ENCODE data around the gene NR5A2. TPM values are rescaled to one million over a fixed set of nuclear protein-coding genes. Genes with fewer than 3 reads are reported as not detected.
A peak's percentile ranks its signal among the peaks of the same experiment; 100 is the strongest.

Gene NR5A2
- polyA plus RNA-seq, 4 donors = 14.1 to 58.0 (median 18.8) TPM

GRCh38 chr1:200042552-200043335 lies 15.2 kb downstream of the NR5A2 start:
- DNase-seq (peak; percentile 38 to 87), FAIRE-seq (no peak)
- Histone ChIP-seq H3K27ac (ENCODE audit: low read depth in 1 of 3, low read length in 2 of 3) (peak overlapping the region; percentile 69 to 88 (median 76)), H3K9me3 (ENCODE audit: control insufficient read depth in 2 of 2, insufficient read depth in 1 of 2, low read depth in 1 of 2, low read length in 1 of 2) (no peaks in the 10 kb centered on the region), H3K4me3 (ENCODE audit: low read depth in 1 of 3, low read length in 3 of 3) (peak overlapping the region; percentile 17 to 81 (median 76)), H3K27me3 (ENCODE audit: control insufficient read depth in 3 of 3, insufficient read depth in 3 of 3, low read length in 3 of 3) (peaks cover 0 to 34% (median 28%) of the 10 kb centered on the region in 3 donors), H3K36me3 (ENCODE audit: control insufficient read depth in 3 of 3, insufficient read depth in 2 of 3, low read depth in 1 of 3, low read length in 3 of 3) (peaks cover 0 to 5% (median 2%) of the 10 kb centered on the region in 3 donors), H3K4me1 (ENCODE audit: control insufficient read depth in 3 of 3, insufficient read depth in 2 of 3, low read depth in 1 of 3, low read length in 2 of 3) (peaks cover 0 to 11% (median 0%) of the 10 kb centered on the region in 3 donors)
- WGBS, 3 donors = 1 to 2% (median 2%) methylated on average over 48 of the region's 48 CpGs

DNA sequence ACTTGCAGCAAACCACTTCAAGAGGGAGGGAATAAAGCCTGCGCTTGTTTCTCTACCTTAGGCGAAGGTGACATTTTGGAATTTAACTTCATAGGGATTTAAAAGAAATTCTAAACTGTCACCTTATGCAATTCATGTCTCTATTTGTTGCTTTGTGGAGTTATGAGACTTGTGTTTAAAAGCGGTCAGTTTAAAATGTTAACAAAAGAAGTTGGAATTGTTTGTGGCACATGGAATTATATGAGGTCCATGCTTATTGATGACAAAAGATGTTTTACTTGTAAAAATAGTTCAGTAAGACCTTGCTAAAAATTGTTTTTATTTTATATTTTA lies 15.8 kb downstream of the NR5A2 start:
- H3K4me1 ChIP-seq (ENCODE audit: control insufficient read depth in 3 of 3, insufficient read depth in 2 of 3, low read depth in 1 of 3, low read length in 2 of 3) = peaks cover 0 to 12% (median 0%) of the 10 kb centered on the region in 3 donors
- H3K9me3 ChIP-seq (ENCODE audit: control insufficient read depth in 2 of 2, insufficient read depth in 1 of 2, low read depth in 1 of 2, low read length in 1 of 2) = no peaks in the 10 kb centered on the region
- H3K4me3 ChIP-seq (ENCODE audit: low read depth in 1 of 3, low read length in 3 of 3) = peak overlapping the region; percentile 17 to 81 (median 76)
- 4 to 19% (median 17%) methylated on average over 3 of the region's 3 CpGs for whole genome bisulfite sequencing, 3 donors
- H3K27ac ChIP-seq (ENCODE audit: low read depth in 1 of 3, low read length in 2 of 3) = peak overlapping the region in 2 of 3 donors; percentile 17 to 88
- DNase-seq = peak in 1 of 2 donors; percentile 59
- no peak for FAIRE-seq
- H3K27me3 ChIP-seq (ENCODE audit: control insufficient read depth in 3 of 3, insufficient read depth in 3 of 3, low read length in 3 of 3) = peaks cover 0 to 31% (median 28%) of the 10 kb centered on the region in 3 donors
- peaks cover 0 to 8% (median 6%) of the 10 kb centered on the region in 3 donors for H3K36me3 ChIP-seq (ENCODE audit: control insufficient read depth in 3 of 3, insufficient read depth in 2 of 3, low read depth in 1 of 3, low read length in 3 of 3)

DNA sequence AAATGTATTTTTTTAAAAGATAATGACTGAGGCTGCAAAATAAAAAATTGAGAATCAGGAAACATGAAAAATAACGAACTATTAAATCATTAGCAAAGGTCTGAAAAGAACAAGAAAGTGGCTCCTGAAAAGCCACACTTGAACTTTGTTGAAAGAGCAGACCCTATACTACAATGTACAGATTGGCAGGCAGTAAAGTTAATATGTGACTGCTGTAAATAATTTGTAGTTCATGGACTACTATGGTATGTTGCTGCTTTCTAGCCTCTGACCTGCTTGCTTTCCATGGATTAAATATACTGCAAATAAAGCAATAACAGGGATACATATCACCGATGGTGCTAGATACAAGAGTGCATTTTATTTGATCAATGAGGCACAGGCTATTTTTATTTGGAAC lies 18.6 kb downstream of the NR5A2 start:
- peak; percentile 32 to 67 for DNase-seq
- Histone ChIP-seq H3K36me3 (ENCODE audit: control insufficient read depth in 3 of 3, insufficient read depth in 2 of 3, low read depth in 1 of 3, low read length in 3 of 3) (peaks cover 0 to 11% (median 7%) of the 10 kb centered on the region in 3 donors), H3K4me1 (ENCODE audit: control insufficient read depth in 3 of 3, insufficient read depth in 2 of 3, low read depth in 1 of 3, low read length in 2 of 3) (peaks cover 0 to 17% (median 0%) of the 10 kb centered on the region in 3 donors), H3K4me3 (ENCODE audit: low read depth in 1 of 3, low read length in 3 of 3) (no peak overlapping the region), H3K27ac (ENCODE audit: low read depth in 1 of 3, low read length in 2 of 3) (peak overlapping the region in 1 of 3 donors; percentile 40), H3K27me3 (ENCODE audit: control insufficient read depth in 3 of 3, insufficient read depth in 3 of 3, low read length in 3 of 3) (peaks cover 0 to 18% (median 14%) of the 10 kb centered on the region in 3 donors), H3K9me3 (ENCODE audit: control insufficient read depth in 2 of 2, insufficient read depth in 1 of 2, low read depth in 1 of 2, low read length in 1 of 2) (no peaks in the 10 kb centered on the region)
- WGBS, 3 donors = 18 to 59% (median 32%) methylated on average over 2 of the region's 2 CpGs
- FAIRE-seq = no peak

DNA sequence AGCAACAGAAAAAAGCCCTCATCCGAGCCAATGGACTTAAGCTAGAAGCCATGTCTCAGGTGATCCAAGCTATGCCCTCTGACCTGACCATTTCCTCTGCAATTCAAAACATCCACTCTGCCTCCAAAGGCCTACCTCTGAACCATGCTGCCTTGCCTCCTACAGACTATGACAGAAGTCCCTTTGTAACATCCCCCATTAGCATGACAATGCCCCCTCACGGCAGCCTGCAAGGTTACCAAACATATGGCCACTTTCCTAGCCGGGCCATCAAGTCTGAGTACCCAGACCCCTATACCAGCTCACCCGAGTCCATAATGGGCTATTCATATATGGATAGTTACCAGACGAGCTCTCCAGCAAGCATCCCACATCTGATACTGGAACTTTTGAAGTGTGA lies 20.7 kb downstream of the NR5A2 start:
- peak overlapping the region in 1 of 3 donors; percentile 66 for H3K27ac ChIP-seq (ENCODE audit: low read depth in 1 of 3, low read length in 2 of 3)
- DNase-seq = no peak
- 81 to 82% (median 82%) methylated on average over 5 of the region's 5 CpGs for WGBS, 3 donors
- H3K4me3 ChIP-seq (ENCODE audit: low read depth in 1 of 3, low read length in 3 of 3) = no peak overlapping the region
- H3K36me3 ChIP-seq (ENCODE audit: control insufficient read depth in 3 of 3, insufficient read depth in 2 of 3, low read depth in 1 of 3, low read length in 3 of 3) = peaks cover 0 to 14% (median 7%) of the 10 kb centered on the region in 3 donors
- H3K9me3 ChIP-seq (ENCODE audit: control insufficient read depth in 2 of 2, insufficient read depth in 1 of 2, low read depth in 1 of 2, low read length in 1 of 2) = no peaks in the 10 kb centered on the region
- H3K27me3 ChIP-seq (ENCODE audit: control insufficient read depth in 3 of 3, insufficient read depth in 3 of 3, low read length in 3 of 3) = peaks cover 0 to 3% (median under 1%) of the 10 kb centered on the region in 3 donors
- H3K4me1 ChIP-seq (ENCODE audit: control insufficient read depth in 3 of 3, insufficient read depth in 2 of 3, low read depth in 1 of 3, low read length in 2 of 3) = peaks cover 0 to 22% (median 0%) of the 10 kb centered on the region in 3 donors
- no peak for FAIRE-seq

DNA sequence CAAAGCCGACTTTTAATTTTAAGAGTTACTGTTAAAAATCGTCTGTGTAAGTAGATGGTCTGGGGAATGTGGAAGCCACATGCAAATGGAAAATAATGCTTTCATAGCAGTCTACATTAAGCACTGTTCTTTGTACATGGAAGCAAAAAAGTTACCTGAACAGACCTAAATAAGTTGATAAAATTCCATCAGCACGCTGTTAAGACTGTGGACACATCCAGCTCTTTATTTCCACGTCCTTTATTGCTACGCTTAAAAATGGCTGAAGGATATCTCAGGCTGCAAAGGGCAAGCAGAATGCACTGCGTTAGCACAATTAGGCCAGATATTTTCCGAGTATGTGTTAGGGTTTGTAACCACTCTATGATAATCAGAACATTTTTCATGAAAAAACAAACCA lies 22.3 kb downstream of the NR5A2 start:
- Histone ChIP-seq H3K27me3 (ENCODE audit: control insufficient read depth in 3 of 3, insufficient read depth in 3 of 3, low read length in 3 of 3) (peaks cover 0 to 3% (median 0%) of the 10 kb centered on the region in 3 donors), H3K36me3 (ENCODE audit: control insufficient read depth in 3 of 3, insufficient read depth in 2 of 3, low read depth in 1 of 3, low read length in 3 of 3) (peaks cover 0 to 16% (median 7%) of the 10 kb centered on the region in 3 donors), H3K4me3 (ENCODE audit: low read depth in 1 of 3, low read length in 3 of 3) (peak overlapping the region in 1 of 3 donors; percentile 1), H3K4me1 (ENCODE audit: control insufficient read depth in 3 of 3, insufficient read depth in 2 of 3, low read depth in 1 of 3, low read length in 2 of 3) (peaks cover 0 to 28% (median 0%) of the 10 kb centered on the region in 3 donors), H3K9me3 (ENCODE audit: control insufficient read depth in 2 of 2, insufficient read depth in 1 of 2, low read depth in 1 of 2, low read length in 1 of 2) (no peaks in the 10 kb centered on the region), H3K27ac (ENCODE audit: low read depth in 1 of 3, low read length in 2 of 3) (peak overlapping the region in 1 of 3 donors; percentile 66)
- FAIRE-seq (no peak), DNase-seq (peak in 1 of 2 donors; percentile 58)
- WGBS, 3 donors = 50 to 59% (median 50%) methylated on average over 7 of the region's 7 CpGs

GRCh38 chr1:200051620-200052019 lies 24.1 kb downstream of the NR5A2 start:
- no peak for DNase-seq
- FAIRE-seq = no peak
- Histone ChIP-seq H3K4me1 (ENCODE audit: control insufficient read depth in 3 of 3, insufficient read depth in 2 of 3, low read depth in 1 of 3, low read length in 2 of 3) (peaks cover 0 to 28% (median 0%) of the 10 kb centered on the region in 3 donors), H3K27me3 (ENCODE audit: control insufficient read depth in 3 of 3, insufficient read depth in 3 of 3, low read length in 3 of 3) (peaks cover 0 to 3% (median 0%) of the 10 kb centered on the region in 3 donors), H3K36me3 (ENCODE audit: control insufficient read depth in 3 of 3, insufficient read depth in 2 of 3, low read depth in 1 of 3, low read length in 3 of 3) (peaks cover 0 to 23% (median 9%) of the 10 kb centered on the region in 3 donors), H3K4me3 (ENCODE audit: low read depth in 1 of 3, low read length in 3 of 3) (no peak overlapping the region), H3K9me3 (ENCODE audit: control insufficient read depth in 2 of 2, insufficient read depth in 1 of 2, low read depth in 1 of 2, low read length in 1 of 2) (no peaks in the 10 kb centered on the region), H3K27ac (ENCODE audit: low read depth in 1 of 3, low read length in 2 of 3) (no peak overlapping the region)
- 82 to 89% (median 87%) methylated on average over 4 of the region's 4 CpGs for WGBS, 3 donors

- Histone ChIP-seq H3K9me3 (ENCODE audit: control insufficient read depth in 2 of 2, insufficient read depth in 1 of 2, low read depth in 1 of 2, low read length in 1 of 2) (no peaks in the 10 kb centered on the region), H3K36me3 (ENCODE audit: control insufficient read depth in 3 of 3, insufficient read depth in 2 of 3, low read depth in 1 of 3, low read length in 3 of 3) (peaks cover 0 to 24% (median 5%) of the 10 kb centered on the region in 3 donors), H3K4me1 (ENCODE audit: control insufficient read depth in 3 of 3, insufficient read depth in 2 of 3, low read depth in 1 of 3, low read length in 2 of 3) (peaks cover 0 to 22% (median 0%) of the 10 kb centered on the region in 3 donors), H3K27me3 (ENCODE audit: control insufficient read depth in 3 of 3, insufficient read depth in 3 of 3, low read length in 3 of 3) (peaks cover 0 to 3% (median 0%) of the 10 kb centered on the region in 3 donors), H3K27ac (ENCODE audit: low read depth in 1 of 3, low read length in 2 of 3) (peak overlapping the region in 1 of 3 donors; percentile 77), H3K4me3 (ENCODE audit: low read depth in 1 of 3, low read length in 3 of 3) (no peak overlapping the region)
- WGBS, 3 donors = 54 to 66% (median 62%) methylated on average over 2 of the region's 2 CpGs
- DNase-seq (no peak), FAIRE-seq (no peak)
These were observed 25.6 kb downstream of the NR5A2 start for GRCh38 chr1:200053091-200053490.

DNA sequence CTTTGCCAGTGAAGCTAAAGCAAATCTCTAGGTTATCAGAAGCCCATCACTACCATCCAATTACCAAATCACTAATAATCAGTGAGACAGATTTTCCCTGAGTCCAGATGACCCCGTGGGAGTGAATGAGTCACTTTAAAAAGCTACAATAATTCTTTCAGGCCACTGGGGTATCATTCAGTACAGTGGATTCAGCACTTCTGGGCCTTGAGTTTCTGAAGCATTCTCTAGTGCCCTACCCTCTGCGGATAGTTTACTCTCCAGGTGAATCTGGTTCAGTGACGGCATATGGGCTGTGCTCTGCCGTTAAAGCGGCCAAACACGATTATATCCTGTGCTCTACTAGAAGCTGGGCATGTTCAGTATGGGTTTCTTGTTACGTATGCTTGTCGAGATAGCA lies 26.1 kb downstream of the NR5A2 start:
- Histone ChIP-seq H3K27me3 (ENCODE audit: control insufficient read depth in 3 of 3, insufficient read depth in 3 of 3, low read length in 3 of 3) (no peaks in the 10 kb centered on the region), H3K36me3 (ENCODE audit: control insufficient read depth in 3 of 3, insufficient read depth in 2 of 3, low read depth in 1 of 3, low read length in 3 of 3) (peaks cover 0 to 23% (median 1%) of the 10 kb centered on the region in 3 donors), H3K4me1 (ENCODE audit: control insufficient read depth in 3 of 3, insufficient read depth in 2 of 3, low read depth in 1 of 3, low read length in 2 of 3) (peaks cover 0 to 17% (median 0%) of the 10 kb centered on the region in 3 donors), H3K4me3 (ENCODE audit: low read depth in 1 of 3, low read length in 3 of 3) (no peak overlapping the region), H3K9me3 (ENCODE audit: control insufficient read depth in 2 of 2, insufficient read depth in 1 of 2, low read depth in 1 of 2, low read length in 1 of 2) (no peaks in the 10 kb centered on the region), H3K27ac (ENCODE audit: low read depth in 1 of 3, low read length in 2 of 3) (peak overlapping the region in 1 of 3 donors; percentile 77)
- FAIRE-seq = no peak
- 48 to 59% (median 51%) methylated on average over 8 of the region's 8 CpGs for WGBS, 3 donors
- peak; percentile 31 to 78 for DNase-seq

All from small intestine (tissue), 7 donors.